SK-N-SH (cell line): Measurements from ENCODE around the gene PAQR6.

Source experiments
- EZH2phosphoT487 ChIP-seq: fragments of 200-600 bp; sonication (generic); IDR thresholded peaks from 2 replicates; pipeline ENCODE4 v1.6.1; 2017; ENCODE audit warnings: low read depth, mixed run types, mild to moderate bottlenecking, antibody characterized with exemption, moderate library complexity, borderline replicate concordance
- GABPA ChIP-seq: IDR thresholded peaks from 2 replicates; pipeline ENCODE4 v1.4.0; 2012; ENCODE audit warnings: low read depth, mild to moderate bottlenecking
- NRF1 ChIP-seq: IDR thresholded peaks from 2 replicates; pipeline ENCODE4 v1.6.1; 2012; ENCODE audit warnings: low read depth, mild to moderate bottlenecking, low read length
- POLR2AphosphoS5 ChIP-seq: IDR thresholded peaks from 2 replicates; pipeline ENCODE4 v1.6.1; 2012; ENCODE audit warnings: low read depth, low read length
- RCOR1 ChIP-seq: fragments of 150-350 bp; IDR thresholded peaks from 2 replicates; pipeline ENCODE4 v1.6.1; 2017; ENCODE audit warnings: antibody characterized with exemption, low read length
- RXRA ChIP-seq: IDR thresholded peaks from 2 replicates; pipeline ENCODE4 v1.4.0; 2012; ENCODE audit warnings: low read depth, mild to moderate bottlenecking, borderline replicate concordance
- SMC3 ChIP-seq: IDR thresholded peaks from 2 replicates; pipeline ENCODE4 v1.6.1; 2012; ENCODE audit warnings: low read depth, low read length, improper control_type of control experiment
- TCF12 ChIP-seq: IDR thresholded peaks from 2 replicates; pipeline ENCODE4 v1.4.0; 2012
- TF ChIP-seq, protein P1 (sequence below): fragments of 200-600 bp; sonication (generic); IDR thresholded peaks from 2 replicates; pipeline ENCODE4 v1.6.1; 2017; ENCODE audit warnings: antibody characterized with exemption, mild to moderate bottlenecking, moderate library complexity
- TF ChIP-seq, protein P2 (sequence below): IDR thresholded peaks from 2 replicates; pipeline ENCODE4 v1.4.0; 2012; ENCODE audit warnings: low read depth
- TF ChIP-seq, protein P3 (sequence below): IDR thresholded peaks from 2 replicates; pipeline ENCODE4; 2012
- TF ChIP-seq, protein P4 (sequence below): IDR thresholded peaks from 2 replicates; pipeline ENCODE4 v1.4.0; 2012; ENCODE audit warnings: low read depth, borderline replicate concordance

DNA sequence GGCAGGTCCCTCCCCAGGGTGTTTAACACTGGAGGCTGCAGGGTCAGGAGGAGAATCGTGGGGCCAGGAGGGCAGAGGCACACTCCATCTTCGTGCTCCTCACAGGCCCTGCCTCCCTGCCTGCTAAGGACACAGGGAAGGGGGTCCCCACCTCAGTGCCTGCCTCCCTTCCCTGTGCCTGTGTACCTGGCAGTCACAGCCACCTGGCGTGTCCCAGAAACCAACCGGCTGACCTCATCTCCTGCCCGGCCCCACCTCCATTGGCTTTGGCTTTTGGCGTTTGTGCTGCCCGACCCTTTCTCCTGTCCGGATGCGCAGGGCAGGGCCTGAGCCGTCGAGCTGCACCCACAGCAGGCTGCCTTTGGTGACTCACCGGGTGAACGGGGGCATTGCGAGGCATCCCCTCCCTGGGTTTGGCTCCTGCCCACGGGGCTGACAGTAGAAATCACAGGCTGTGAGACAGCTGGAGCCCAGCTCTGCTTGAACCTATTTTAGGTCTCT is 6.5 kb downstream of the PAQR6 start:
- TF ChIP-seq POLR2AphosphoS5 = no peak
- no peak; the same call in 1 of the 2 replicates for TF ChIP-seq TCF12
- TF ChIP-seq, protein P1, sequence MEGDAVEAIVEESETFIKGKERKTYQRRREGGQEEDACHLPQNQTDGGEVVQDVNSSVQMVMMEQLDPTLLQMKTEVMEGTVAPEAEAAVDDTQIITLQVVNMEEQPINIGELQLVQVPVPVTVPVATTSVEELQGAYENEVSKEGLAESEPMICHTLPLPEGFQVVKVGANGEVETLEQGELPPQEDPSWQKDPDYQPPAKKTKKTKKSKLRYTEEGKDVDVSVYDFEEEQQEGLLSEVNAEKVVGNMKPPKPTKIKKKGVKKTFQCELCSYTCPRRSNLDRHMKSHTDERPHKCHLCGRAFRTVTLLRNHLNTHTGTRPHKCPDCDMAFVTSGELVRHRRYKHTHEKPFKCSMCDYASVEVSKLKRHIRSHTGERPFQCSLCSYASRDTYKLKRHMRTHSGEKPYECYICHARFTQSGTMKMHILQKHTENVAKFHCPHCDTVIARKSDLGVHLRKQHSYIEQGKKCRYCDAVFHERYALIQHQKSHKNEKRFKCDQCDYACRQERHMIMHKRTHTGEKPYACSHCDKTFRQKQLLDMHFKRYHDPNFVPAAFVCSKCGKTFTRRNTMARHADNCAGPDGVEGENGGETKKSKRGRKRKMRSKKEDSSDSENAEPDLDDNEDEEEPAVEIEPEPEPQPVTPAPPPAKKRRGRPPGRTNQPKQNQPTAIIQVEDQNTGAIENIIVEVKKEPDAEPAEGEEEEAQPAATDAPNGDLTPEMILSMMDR = no peak
- TF ChIP-seq, protein P2, sequence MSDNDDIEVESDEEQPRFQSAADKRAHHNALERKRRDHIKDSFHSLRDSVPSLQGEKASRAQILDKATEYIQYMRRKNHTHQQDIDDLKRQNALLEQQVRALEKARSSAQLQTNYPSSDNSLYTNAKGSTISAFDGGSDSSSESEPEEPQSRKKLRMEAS = no peak
- TF ChIP-seq, protein P3, sequence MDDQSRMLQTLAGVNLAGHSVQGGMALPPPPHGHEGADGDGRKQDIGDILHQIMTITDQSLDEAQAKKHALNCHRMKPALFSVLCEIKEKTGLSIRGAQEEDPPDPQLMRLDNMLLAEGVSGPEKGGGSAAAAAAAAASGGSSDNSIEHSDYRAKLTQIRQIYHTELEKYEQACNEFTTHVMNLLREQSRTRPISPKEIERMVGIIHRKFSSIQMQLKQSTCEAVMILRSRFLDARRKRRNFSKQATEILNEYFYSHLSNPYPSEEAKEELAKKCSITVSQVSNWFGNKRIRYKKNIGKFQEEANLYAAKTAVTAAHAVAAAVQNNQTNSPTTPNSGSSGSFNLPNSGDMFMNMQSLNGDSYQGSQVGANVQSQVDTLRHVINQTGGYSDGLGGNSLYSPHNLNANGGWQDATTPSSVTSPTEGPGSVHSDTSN = no peak; the same call in 1 of the 2 replicates
- TF ChIP-seq, protein P4, sequence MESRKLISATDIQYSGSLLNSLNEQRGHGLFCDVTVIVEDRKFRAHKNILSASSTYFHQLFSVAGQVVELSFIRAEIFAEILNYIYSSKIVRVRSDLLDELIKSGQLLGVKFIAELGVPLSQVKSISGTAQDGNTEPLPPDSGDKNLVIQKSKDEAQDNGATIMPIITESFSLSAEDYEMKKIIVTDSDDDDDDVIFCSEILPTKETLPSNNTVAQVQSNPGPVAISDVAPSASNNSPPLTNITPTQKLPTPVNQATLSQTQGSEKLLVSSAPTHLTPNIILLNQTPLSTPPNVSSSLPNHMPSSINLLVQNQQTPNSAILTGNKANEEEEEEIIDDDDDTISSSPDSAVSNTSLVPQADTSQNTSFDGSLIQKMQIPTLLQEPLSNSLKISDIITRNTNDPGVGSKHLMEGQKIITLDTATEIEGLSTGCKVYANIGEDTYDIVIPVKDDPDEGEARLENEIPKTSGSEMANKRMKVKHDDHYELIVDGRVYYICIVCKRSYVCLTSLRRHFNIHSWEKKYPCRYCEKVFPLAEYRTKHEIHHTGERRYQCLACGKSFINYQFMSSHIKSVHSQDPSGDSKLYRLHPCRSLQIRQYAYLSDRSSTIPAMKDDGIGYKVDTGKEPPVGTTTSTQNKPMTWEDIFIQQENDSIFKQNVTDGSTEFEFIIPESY = no peak
- no peak for TF ChIP-seq EZH2phosphoT487
- TF ChIP-seq RXRA = no peak; the same call in 1 of the 2 replicates
- no peak for TF ChIP-seq GABPA
- no peak for TF ChIP-seq RCOR1
- TF ChIP-seq NRF1 = no peak
- no peak for TF ChIP-seq SMC3
